ENCODE measurements around the gene ARHGAP23. TPM values are rescaled to one million over a fixed set of nuclear protein-coding genes. Genes with fewer than 3 reads are reported as not detected.
A peak's percentile ranks its signal among the peaks of the same experiment; 100 is the strongest.

ARHGAP23 gene
- total RNA-seq, 1 donor from 2014 or later, result 177 TPM

GRCh38 chr17:38507921-38508569, 79.8 kb downstream of the ARHGAP23 start:
- Mint-ChIP-seq H3K27me3 (ENCODE audit: unreplicated experiment) (no peaks in the 10 kb centered on the region), H3K4me1 (ENCODE audit: unreplicated experiment) (peaks cover 27% of the 10 kb centered on the region), H3K9me3 (ENCODE audit: unreplicated experiment) (no peaks in the 10 kb centered on the region), H3K4me3 (ENCODE audit: unreplicated experiment) (peak overlapping the region; percentile 10), H3K36me3 (ENCODE audit: unreplicated experiment) (peaks cover 22% of the 10 kb centered on the region), H3K27ac (ENCODE audit: unreplicated experiment) (peak overlapping the region; percentile 52)
- no peak for TF ChIP-seq CTCF (IDR thresholded peaks at IDR 0.05)
- no peak for DNase-seq (ENCODE audit: extremely low spot score, unreplicated experiment)

GRCh38 chr17:38508570-38508950, 80.3 kb downstream of the ARHGAP23 start:
- Mint-ChIP-seq H3K27ac (ENCODE audit: unreplicated experiment) (peak overlapping the region; percentile 52), H3K4me1 (ENCODE audit: unreplicated experiment) (peaks cover 27% of the 10 kb centered on the region), H3K9me3 (ENCODE audit: unreplicated experiment) (no peaks in the 10 kb centered on the region), H3K27me3 (ENCODE audit: unreplicated experiment) (no peaks in the 10 kb centered on the region), H3K4me3 (ENCODE audit: unreplicated experiment) (peak overlapping the region; percentile 33), H3K36me3 (ENCODE audit: unreplicated experiment) (peaks cover 18% of the 10 kb centered on the region)
- no peak for DNase-seq (ENCODE audit: extremely low spot score, unreplicated experiment)
- no peak for TF ChIP-seq CTCF (IDR thresholded peaks at IDR 0.05)

- DNase-seq (ENCODE audit: extremely low spot score, unreplicated experiment), result peak; percentile 93
- H3K4me1 Mint-ChIP-seq (ENCODE audit: unreplicated experiment), result peaks cover 27% of the 10 kb centered on the region
- H3K27me3 Mint-ChIP-seq (ENCODE audit: unreplicated experiment), result no peaks in the 10 kb centered on the region
- no peaks in the 10 kb centered on the region for H3K9me3 Mint-ChIP-seq (ENCODE audit: unreplicated experiment)
- H3K4me3 Mint-ChIP-seq (ENCODE audit: unreplicated experiment), result peak overlapping the region; percentile 82
- peaks cover 12% of the 10 kb centered on the region for H3K36me3 Mint-ChIP-seq (ENCODE audit: unreplicated experiment)
- TF ChIP-seq CTCF (IDR thresholded peaks at IDR 0.05), result peak; percentile 85
- peak overlapping the region; percentile 92 for H3K27ac Mint-ChIP-seq (ENCODE audit: unreplicated experiment)
These were observed 80.9 kb downstream of the ARHGAP23 start for GRCh38 chr17:38508954-38509771.

GRCh38 chr17:38509772-38510420, 81.6 kb downstream of the ARHGAP23 start:
- TF ChIP-seq CTCF (IDR thresholded peaks at IDR 0.05), result no peak
- Mint-ChIP-seq H3K4me3 (ENCODE audit: unreplicated experiment) (peak overlapping the region; percentile 82), H3K27ac (ENCODE audit: unreplicated experiment) (peak overlapping the region; percentile 92), H3K27me3 (ENCODE audit: unreplicated experiment) (no peaks in the 10 kb centered on the region), H3K9me3 (ENCODE audit: unreplicated experiment) (no peaks in the 10 kb centered on the region), H3K4me1 (ENCODE audit: unreplicated experiment) (peaks cover 27% of the 10 kb centered on the region), H3K36me3 (ENCODE audit: unreplicated experiment) (peaks cover 10% of the 10 kb centered on the region)
- no peak for DNase-seq (ENCODE audit: extremely low spot score, unreplicated experiment)

Data from osteocyte (in vitro differentiated cells).